AG10803 (cell line): Measurements from ENCODE around the gene ABI2.
A peak's percentile ranks its signal among the peaks of the same experiment; 100 is the strongest.
"Not testable (repeated sequence)": the region's sequence is repeated elsewhere in the genome, so short reads cannot be mapped to it uniquely, and the experiment has no call there.

Experiments
- DNase-seq: peaks from one replicate; pipeline ENCODE4 v3.0.0; 2010; ENCODE audit warnings: low read depth
- H3K4me3 ChIP-seq: 2 replicates; pipeline ENCODE4 v1.5.1; 2011; ENCODE audit warnings: mild to moderate bottlenecking, low read length, control low read depth
- CTCF ChIP-seq: conservative IDR thresholded peaks from 2 replicates; pipeline ENCODE4 v1.5.1; 2011; ENCODE audit warnings: mild to moderate bottlenecking, low read length, control low read depth, inconsistent platforms

The ABI2 gene

DNA sequence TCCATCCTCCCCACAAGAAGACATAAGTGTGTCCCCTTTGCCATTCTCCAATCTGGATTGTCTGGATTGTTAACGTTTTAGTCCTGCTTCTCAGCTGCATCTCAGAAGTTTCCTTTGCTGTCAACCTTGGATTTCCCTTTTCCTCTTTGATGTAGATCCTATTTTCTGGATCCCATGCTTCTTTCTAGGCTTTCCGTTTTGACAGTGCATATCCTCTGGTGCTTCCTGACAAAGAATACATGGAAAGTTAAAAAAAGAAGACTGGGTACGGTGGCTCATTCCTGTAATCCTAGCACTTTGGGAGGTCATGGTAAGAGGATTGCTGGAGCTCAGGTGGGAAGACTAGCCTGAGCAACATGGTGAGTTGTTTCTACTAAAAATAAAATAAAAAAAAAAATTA is 26.8 kb downstream of the ABI2 start:
- H3K4me3 ChIP-seq = no peak overlapping the region
- DNase-seq = no peak
- no peak for TF ChIP-seq CTCF

DNA sequence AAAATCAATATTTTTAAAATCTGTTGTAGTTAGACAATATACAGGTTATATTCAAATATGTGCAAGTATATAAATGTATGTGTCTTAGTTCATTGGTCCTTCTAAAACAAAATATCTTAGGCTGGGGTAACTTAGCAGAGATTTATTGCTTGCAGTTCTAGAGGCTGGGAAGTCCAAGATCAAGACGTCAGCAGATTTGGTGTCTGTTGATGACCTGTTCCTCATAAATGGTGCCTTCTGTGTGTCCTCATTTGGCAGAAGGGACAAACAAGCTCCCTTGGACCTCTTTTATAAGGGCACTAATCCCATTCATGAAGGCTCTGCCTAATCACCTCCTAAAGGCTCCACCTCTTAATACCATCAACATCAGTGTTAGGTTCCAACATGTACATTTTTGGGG is 31.3 kb downstream of the ABI2 start:
- TF ChIP-seq CTCF = no peak
- no peak overlapping the region for H3K4me3 ChIP-seq
- no peak for DNase-seq

DNA sequence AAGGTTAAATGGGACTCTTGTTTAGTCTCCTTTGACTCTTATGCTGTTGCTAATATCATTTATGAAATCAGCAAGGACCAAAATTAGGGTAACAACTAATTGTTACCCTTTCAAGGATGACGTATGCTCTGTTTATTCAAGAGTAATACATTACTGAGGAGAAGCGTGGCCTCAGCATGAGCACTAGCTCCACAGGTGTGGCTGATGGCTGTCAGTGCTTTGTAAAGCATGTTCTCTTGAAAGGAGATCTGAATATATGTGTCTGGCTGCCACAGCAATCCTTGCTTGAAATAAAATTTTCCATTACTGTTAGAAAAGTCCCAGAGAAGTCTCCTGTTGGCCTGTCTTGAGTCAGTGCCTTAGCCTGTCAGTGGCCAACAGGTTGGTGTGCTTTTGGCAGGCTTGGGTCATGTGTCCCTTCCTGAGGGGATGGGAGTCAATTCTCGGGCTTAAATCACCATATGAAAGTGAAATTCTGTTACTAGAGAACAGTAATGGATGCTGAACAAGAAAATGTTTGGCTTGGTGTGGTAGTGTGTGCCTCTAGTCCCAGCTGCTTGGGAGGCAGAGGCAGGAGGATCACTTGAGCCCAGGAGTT is 32.7 kb downstream of the ABI2 start:
- no peak overlapping the region for H3K4me3 ChIP-seq
- no peak for DNase-seq
- no peak for TF ChIP-seq CTCF

DNA sequence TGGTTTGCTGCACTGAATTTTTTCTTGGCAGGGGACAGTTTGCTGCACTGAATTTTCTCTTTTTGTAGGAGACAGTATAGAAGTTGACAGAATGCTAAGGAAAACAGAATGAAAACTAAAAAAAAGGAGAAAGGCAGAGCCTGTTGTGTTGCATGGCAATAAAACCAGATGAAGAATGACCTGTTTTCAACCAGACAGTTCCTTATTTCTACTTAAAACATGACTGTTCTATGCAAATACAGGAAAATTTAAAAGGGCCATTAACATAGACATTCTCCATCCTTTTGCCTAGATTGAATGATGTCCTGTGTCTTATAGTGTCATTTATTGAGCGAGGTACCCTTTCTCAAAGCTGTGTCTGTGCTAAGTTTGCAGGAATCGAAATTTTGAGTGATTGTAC is 33.3 kb downstream of the ABI2 start:
- DNase-seq = no peak
- TF ChIP-seq CTCF = no peak
- H3K4me3 ChIP-seq = no peak overlapping the region

DNA sequence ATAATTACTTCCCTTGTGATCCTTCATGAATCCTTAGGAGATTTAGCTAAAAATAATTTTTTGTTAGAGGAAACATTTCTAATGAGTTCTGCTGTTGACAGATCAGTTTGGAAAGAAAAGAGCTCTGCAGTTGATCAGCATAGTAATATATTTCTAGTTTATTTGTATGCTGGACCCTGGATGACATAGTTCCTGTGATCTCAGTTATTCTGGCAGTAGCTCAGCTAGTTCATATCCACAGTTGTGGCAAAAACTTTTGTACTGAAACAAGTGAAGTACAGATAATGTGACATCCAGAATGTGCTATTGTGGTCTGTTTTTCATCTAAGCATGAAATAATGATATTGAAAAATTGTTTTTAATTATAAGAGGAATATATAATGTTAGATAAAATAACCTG is 33.7 kb downstream of the ABI2 start:
- no peak overlapping the region for H3K4me3 ChIP-seq
- no peak for TF ChIP-seq CTCF
- DNase-seq = peak; percentile 2

- no peak for TF ChIP-seq CTCF
- H3K4me3 ChIP-seq = no peak overlapping the region
- no peak for DNase-seq
Observed at GRCh38 chr2:203366639-203367466, 38.7 kb downstream of the ABI2 start.

- DNase-seq, H3K4me3 ChIP-seq: not testable (repeated sequence)
Observed at GRCh38 chr2:203372706-203373105, 44.5 kb downstream of the ABI2 start.
